Right ventricle myocardium superior (tissue), 1 donor: Measurements from ENCODE around the gene CSTPP1. TPM values are rescaled to one million over a fixed set of nuclear protein-coding genes. Genes with fewer than 3 reads are reported as not detected.
A peak's percentile ranks its signal among the peaks of the same experiment; 100 is the strongest.
"Not testable (repeated sequence)": the region's sequence is repeated elsewhere in the genome, so short reads cannot be mapped to it uniquely, and the experiment has no call there.

ENCODE experiments used
- ATAC-seq: fragments of 200-7000 bp; cut with Tn5 transposase; one replicate; pipeline ENCODE4 v1.9.1; 2020; ENCODE audit warnings: mild to moderate bottlenecking; ENCODE audit not compliant: poor library complexity
- DNase-seq: peaks from one replicate; pipeline ENCODE4 v3.0.0-alpha.2; 2020
- intact Hi-C: fragments of 100-400 bp; cut with DNase I; formaldehyde crosslinking; loops from one replicate; pipeline ENCODE4 v1.11.2; 2022
- total RNA-seq: library from RNA; stranded (reverse); fragmentation: NEBNext Ultra II Directional; extraction: Animal tissue kit (Norgen Biotek cat#: 25700); gene quantifications from one replicate; pipeline ENCODE4 v1.2.1, GENCODE V29; 2021
- donor health status: DM: no; HTN: yes; CAD: no; lungs with severe emphysema.

CSTPP1 gene
- total RNA-seq, 1 donor from 2014 or later, result 10.0 TPM

DNA sequence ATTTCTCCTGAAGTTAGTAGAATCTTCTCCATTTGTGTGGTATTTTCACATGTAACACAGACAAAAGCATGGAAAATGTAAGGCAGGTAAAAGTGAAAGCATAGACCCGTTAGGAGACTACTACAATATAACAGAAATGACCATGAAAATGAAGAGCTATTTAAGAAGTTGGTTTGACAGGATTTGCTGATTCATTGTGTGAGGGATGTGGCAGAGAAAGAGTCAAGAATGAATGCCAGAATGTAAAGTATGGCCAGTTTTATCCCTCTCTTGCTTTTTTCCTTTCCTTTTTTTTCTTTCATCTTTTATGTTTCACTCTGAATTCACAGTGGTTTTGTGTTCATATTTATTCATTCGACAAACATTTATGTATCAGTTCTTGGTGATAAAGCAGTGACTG lies 124.2 kb downstream of the CSTPP1 start:
- no peak for ATAC-seq
- no peak for DNase-seq
- intact Hi-C loops, result no loop called here

DNA sequence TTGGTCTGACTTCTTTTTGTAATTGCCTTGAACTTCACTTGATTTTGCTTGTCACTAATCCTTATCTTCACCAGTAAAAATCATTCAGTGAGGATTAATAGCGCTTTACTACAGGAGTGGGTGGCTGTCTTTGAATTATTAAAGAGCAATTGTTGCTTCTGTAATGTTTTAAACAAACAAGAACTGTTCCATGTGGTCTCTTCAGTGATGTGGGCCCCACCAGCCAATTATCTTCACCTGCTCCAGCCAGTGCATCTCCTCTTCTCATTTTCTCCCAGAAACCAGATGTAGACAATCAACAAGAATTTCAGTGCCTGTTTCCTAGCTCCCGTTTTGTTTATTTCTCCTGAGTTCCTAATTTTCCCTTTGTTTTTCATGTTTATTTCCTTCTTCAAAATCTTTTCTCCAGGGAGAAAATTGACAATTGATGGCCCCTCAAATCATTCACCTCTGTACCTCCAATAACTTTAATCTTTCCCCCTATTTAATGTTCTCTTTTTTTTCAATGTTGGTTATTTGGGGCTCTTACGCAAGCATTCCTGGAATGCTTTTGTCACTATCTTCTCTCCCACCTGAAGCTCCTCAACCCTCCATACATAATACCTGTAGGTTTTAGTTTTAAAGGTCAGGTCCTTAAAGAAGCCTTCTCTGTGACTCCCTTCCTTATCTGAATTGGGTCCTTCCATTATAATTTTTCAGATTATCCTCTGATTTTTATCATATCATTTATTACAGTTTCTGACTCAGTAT lies 125.0 kb downstream of the CSTPP1 start:
- no peak for ATAC-seq
- DNase-seq, result no peak
- intact Hi-C loops, result no loop called here

DNA sequence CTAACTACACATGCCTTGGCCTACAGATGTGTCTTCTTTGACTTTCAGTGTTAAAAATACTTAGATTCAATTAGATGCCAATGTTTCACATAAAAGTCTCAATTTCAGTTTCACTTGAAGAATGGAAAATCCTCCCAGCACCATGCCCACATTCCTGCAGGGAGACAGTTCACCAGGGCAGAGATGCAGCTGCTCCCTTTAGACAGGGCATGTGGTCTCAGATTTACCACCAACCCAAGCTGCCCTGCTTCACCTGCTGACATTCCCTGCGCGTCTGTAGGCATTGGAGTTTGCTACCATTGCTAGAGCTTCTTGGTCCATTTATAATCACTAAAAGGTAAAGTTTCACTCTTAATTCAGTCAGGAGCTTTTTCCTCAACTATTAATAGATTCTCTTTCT lies 126.2 kb downstream of the CSTPP1 start:
- intact Hi-C loops, result no loop called here
- DNase-seq, result no peak
- ATAC-seq, result no peak

DNA sequence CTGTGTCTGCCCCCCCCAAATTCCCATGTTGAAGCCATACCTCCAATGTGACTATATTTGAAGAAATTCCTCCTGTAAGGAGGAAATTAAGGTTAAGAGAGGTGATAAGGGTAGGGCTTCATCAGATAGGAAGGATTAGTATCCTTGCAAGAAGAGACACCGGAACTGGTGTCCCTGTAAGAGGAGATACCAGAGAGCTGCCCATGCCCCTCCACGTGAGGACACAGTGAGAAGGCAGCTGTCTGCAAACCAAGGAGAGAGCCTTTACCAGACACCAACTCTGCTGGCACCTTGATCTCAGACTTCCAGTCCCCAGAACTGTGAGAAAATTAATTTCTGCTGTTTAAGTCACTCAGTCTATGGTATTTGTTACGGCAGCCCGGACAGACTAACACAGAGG lies 130.8 kb downstream of the CSTPP1 start:
- intact Hi-C loops, result no loop called here
- no peak for ATAC-seq

DNA sequence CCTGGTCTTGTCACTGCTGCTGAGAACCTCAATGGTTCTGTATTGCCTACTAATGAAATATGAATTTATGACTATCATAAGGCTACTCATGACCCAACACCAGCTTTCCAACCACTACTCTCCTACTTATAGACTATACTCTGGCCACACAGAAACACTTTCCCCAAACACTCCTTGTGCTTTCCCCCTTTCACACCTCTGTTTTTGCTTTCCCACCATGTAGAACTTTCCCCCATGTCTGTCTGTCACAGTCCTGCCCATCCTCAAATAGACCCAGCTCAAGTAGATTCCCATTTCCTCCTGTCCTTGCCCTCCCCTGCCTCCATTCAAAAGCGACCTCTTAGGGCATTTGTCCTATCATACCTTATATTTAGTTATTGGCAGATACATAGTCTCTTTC lies 134.2 kb downstream of the CSTPP1 start:
- intact Hi-C loops, result no loop called here
- no peak for DNase-seq
- ATAC-seq, result no peak

More for the DNA sequence above, 130.8 kb downstream of the CSTPP1 start:
- DNase-seq, result no peak

DNA sequence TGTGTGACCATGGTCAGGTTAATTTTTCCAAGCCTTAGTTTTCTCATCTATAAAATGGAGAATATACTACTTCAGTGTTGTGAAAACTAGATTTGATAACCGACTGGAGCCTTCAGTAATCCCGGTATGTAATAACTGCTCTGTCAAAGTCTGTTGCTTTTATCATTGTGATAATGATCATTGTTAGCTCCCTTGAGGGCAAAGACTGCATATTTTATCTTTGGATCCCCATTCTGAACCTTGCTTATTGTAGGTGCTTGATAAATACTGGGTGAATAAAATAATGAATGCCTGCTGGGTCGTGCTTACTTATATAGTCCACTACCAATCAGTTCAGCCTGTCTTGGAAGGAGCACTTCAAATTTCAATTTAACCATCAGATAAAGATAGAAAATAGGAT lies 134.8 kb downstream of the CSTPP1 start:
- DNase-seq (no peak), ATAC-seq (no peak)
- intact Hi-C loops, result no loop called here

DNA sequence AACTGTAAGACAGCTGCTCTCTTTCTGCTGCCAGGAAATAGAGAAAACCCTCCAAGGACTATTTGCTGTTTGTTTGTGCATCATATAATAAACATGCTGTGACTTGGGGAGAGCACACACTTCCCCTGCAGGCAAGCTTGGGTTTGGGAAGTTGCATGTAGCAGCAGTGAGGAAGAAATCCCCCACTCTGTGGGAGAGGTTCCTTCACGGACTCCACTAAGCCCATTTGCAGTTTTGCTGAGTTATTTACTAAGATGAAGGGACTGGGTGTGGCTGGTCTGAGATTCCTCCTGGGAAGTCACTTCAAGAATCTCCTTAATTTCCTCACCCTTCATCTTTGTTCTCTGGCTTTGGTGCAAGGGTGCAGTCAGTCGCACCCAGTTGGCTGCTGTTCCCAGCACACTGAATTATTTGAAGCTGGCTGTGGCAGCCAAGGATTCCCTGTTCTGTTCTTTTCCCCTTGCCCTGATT lies 135.3 kb downstream of the CSTPP1 start:
- intact Hi-C loops, result no loop called here
- DNase-seq (no peak), ATAC-seq (peak; percentile 68)

DNA sequence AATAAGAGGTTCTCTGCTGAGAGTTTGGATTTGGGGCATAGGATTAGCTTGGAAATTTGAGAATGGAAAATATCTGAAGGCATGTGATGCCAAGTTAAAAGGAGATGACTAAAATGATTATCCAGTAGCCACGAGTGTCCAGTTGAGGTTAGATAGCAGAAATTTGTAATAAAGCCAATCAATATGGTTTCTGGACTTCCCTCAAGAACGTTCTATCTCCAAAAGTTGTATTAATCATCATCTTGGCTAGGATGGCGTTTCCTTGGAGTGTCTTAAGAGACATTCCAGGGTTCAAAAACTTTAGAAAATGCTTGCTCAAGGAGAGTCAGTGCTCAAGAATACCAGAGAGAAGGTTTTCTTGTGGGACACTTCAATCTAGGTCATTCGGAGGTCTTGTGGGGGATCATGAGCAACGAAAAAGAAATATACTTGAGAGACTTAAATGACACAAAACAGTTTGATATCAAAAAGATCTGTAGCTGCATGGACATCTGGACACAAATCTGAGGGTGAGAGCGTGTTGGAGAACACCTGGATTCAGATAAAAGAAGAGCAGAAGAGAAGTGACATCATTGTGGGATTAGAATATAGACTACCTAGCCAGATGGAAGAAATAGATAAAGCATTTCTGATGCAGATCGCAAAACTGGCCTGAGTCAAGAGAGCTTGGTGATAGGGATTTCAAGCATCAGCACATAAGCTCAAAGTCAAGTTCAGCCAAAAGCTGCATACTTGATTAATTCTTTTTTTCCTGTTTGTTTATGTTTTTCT lies 142.4 kb downstream of the CSTPP1 start:
- no peak for ATAC-seq
- no peak for DNase-seq
- intact Hi-C loops, result no loop called here

DNA sequence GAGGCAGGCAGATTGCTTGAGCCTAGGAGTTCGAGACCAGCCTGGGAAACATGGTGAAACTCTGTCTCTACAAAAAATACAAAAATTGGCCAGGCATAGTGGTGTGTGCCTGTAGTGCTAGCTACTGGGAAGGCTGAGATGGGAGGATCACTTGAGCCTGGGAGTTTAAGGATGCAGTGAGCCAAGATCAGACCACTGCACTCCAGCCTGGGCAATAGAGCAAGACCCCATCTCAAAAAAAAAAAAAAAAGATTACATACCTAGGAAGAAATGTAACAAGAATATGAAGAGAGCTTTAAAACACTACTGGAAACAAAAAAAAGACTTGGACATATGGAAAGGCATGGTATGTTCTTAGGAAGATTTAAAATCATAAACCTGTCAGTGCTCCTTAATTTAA lies 144.2 kb downstream of the CSTPP1 start:
- DNase-seq, intact Hi-C loops, ATAC-seq: not testable (repeated sequence)

DNA sequence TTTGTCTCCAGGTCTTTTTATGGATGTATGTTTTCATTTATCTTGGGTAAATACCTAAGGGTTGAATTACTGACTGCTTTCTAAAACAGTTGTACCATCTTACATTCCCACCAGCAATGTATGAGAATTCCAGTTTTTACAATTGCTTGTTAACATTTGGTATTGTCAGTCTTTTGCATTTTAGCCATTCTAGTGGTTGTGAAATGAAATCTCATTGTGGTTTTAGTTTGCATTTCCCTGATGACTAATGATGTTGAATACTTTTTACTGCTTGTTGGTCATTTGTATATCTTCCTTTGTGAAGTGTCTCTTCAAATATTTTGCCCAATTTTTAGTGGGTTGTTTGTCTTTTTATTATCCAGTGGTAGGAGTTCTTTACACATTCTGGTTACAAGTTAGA lies 147.4 kb downstream of the CSTPP1 start:
- intact Hi-C loops, result no loop called here
- no peak for DNase-seq
- no peak for ATAC-seq

DNA sequence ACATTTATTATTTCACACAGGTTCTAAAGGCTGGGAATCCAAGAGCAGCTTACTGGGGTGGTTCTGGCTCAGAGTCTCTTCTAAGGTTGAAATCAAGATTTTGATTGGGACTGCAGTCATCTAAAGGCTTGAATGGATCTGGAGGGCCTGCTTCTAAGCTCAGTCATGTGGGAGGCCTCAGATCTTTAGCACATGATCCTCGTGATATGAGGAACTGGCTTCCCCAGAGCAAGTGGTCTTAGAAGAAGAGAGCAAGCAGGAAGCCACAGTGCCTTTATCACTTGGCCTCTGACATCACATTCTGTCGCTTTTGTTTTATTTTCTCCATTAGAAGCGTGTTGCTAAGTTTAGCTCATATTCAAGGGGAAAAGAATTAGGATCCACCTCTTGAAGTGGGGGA lies 151.2 kb downstream of the CSTPP1 start:
- intact Hi-C loops, result no loop called here
- ATAC-seq (no peak), DNase-seq (no peak)

DNA sequence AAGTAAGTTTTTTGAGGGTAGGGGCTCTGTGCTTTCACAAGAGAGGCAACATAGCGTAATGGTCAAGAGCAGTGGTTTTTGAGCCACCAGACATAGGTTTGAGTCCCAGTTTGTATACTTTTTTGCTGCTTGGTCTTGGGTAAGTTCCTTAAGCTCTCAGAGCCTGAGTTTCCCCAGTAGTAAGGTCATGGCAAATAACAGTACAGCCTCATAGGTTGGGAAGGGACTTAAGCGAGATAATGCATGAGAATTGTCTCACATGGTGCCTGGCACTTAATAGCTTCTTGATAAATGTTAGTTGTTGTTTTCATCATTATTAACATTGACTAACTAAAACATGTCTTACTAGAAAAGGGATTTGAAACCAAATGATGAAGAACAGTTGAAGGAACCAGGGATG lies 157.0 kb downstream of the CSTPP1 start:
- ATAC-seq (no peak), DNase-seq (no peak)
- intact Hi-C loops, result no loop called here

DNA sequence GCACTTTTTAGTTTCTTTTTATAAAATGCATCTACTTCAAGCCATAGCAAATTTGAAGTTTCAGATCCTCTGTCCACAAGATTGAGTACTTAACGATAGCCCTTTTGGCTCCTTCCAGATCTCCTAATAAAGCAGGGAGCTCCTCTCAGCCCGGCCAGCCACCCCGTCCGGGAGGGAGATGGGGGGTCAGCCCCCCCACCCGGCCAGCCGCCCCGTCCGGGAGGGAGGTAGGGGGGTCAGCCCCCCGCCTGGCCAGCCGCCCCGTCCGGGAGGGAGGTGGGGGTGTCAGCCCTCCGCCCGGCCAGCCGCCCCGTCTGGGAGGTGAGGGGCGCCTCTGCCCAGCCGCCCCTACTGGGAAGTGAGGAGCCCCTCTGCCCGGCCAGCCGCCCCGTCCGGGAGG lies 160.3 kb downstream of the CSTPP1 start:
- DNase-seq, intact Hi-C loops, ATAC-seq: not testable (repeated sequence)

DNA sequence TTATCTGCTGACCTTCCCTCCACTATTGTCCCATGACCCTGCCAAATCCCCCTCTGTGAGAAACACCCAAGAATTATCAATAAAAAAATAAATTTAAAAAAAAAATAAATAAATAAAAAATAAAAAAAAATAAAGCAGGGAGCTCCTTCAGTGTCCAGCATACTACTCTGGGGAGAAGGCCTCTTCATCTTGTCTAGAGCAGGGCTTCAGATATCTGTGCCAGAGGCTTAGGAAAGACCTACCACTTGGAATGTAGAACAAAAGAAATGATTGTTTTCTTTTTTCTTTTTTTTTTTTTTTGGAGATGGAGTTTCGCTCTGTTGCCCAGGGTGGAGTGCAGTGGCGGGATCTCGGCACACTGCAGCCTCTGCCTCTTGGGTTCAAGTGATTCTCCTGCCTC lies 161.7 kb downstream of the CSTPP1 start:
- ATAC-seq, DNase-seq, intact Hi-C loops: not testable (repeated sequence)

DNA sequence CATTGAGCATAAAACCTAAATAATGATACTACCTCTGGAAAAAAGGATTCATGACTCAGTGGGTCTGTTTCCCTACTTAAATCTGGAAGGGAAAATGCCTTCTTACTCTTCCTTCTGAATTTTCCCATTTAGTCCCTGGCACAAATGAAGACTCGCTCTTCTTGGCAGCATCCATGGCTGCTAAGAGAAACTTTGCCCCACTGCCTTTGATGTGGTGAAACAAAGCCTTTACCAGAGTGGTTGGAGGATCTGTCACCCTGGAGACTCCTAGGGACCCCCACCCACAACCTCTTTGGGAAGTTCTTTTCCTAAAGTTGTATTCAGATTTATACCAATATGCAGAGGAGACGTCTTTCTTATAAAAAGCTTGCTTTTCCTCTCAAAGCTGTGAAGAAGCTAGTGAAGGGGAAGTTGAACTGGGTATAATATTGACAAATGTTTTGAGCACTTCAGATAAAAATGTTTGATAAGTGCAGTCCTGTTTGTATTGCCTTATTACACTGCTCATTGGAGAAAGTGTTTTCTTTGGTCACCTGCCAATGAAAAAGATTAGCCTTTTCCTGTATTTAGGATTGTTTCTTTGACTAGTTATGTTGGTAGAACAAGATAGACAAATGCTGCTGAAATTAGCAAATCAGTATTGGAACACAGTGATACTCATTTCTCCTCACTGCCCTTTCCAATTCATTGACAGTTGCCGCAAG lies 162.8 kb downstream of the CSTPP1 start:
- DNase-seq (no peak), ATAC-seq (no peak)
- intact Hi-C loops, result no loop called here

DNA sequence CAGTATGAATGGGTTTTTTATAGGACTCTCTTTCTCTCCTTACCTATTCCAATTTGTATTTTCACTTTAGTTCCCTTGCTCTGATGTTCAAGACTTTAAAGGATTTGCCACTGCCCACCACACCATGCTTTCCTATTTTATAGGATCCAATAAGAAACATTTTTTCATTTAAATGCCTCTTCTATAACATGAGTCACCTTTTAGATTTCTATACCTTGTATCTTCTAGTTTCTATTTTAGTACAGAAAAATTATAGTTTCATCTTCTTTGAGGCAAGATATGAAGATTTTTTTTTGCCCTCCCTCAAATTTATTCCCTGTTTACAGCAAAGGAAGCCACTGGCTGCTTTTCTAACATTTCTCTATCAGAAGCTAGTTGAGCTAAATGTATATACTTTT lies 163.4 kb downstream of the CSTPP1 start:
- intact Hi-C loops, result no loop called here
- DNase-seq (no peak), ATAC-seq (no peak)

DNA sequence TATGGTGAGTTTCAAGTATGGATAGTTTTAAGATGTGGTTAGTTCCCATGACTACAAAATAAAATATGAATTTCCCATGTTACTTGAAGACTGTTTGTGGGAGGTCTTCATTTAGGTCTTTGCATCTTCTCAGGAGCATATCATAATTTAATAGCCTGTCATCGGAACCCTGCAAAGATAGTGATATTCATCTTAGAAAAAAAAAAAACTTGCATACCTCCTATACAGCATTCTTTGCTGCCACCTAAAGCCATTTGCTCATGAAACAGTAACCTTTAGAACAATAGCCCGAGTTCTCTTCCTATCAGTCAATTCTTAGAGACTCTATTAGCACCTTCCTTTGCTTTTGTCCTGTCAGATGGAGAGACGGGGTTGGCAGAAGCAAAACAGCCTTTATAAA lies 164.8 kb downstream of the CSTPP1 start:
- DNase-seq (no peak), ATAC-seq (no peak)
- intact Hi-C loops, result no loop called here

DNA sequence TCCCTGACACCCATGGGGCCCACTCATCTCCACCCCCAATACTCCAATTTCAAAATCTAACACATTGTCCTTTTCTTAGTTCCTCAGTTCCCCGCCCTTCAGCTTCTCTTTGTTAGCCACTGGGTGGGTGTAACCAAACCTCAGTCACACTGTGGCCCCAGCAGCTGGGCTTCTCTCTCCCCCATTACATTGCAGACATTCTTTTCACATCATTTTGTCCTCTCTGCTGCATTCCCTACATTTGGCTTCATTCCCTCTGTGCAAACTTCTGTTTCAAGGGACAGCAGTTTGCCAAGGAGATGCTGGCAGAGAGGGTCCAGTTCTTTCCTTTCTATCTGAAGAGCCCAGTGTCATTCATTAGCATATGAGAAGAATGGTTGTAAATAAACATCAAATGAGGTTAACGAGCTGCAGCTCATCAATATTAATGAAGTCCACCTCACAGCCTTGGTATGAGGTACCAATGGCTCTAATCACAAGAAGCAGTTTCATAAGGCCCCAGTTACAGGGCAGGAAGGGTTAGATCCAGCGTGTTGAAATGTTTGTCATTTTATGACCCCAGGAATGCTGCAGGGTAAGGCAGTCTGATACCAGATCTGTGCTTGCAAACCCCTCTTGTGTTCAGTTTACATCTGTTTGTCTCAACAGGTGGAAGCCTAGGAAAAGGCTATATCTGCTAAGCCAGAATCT lies 167.8 kb downstream of the CSTPP1 start:
- ATAC-seq (no peak), DNase-seq (no peak)
- intact Hi-C loops, result no loop called here

DNA sequence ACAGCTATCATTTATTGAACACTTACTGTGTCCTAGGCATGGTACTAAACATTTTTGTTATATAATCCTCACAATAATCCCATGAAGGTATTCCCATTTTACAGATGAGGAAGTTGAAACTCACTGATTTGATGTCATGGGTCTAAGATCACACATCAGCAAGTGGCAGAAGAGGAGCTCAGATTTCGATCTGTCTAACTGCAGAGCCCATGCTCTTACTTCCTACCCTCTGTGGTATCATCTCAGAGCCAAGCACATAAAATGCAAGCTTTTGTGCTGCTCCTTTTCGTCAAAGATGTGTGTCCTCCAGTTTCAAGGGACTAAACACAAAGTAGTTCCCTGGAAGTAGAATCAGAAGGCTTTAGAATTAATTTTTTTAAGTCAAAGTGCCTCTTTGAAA lies 169.0 kb downstream of the CSTPP1 start:
- ATAC-seq (no peak), DNase-seq (no peak)
- intact Hi-C loops, result no loop called here
